H1 (cell line): Measurements from ENCODE around the gene TP53I13. TPM values are rescaled to one million over a fixed set of nuclear protein-coding genes. Genes with fewer than 3 reads are reported as not detected.

Experiments used
- CHD1 ChIP-seq: IDR thresholded peaks from 2 replicates; pipeline ENCODE4 v1.6.1; 2012; ENCODE audit warnings: low read depth, low read length, improper control_type of control experiment
- KDM1A ChIP-seq: fragments of 200-600, 300-600 bp; sonication (generic); IDR thresholded peaks from 2 replicates; pipeline ENCODE4 v1.7.1; 2016; ENCODE audit warnings: mild to moderate bottlenecking, low read length, borderline replicate concordance
- RXRA ChIP-seq: IDR thresholded peaks from 2 replicates; pipeline ENCODE4 v1.6.1; 2011; ENCODE audit warnings: low read depth, mild to moderate bottlenecking, low read length, moderate library complexity; ENCODE audit not compliant: insufficient read depth
- SAP30 ChIP-seq: fragments of 300-600 bp; sonication (generic); IDR thresholded peaks from 2 replicates; pipeline ENCODE4 v1.7.1; 2012; ENCODE audit warnings: low read length, moderate library complexity, mild to moderate bottlenecking, inconsistent platforms; ENCODE audit not compliant: insufficient read depth, insufficient replicate concordance
- SIX5 ChIP-seq: IDR thresholded peaks from 2 replicates; pipeline ENCODE4 v1.6.1; 2011; ENCODE audit warnings: mild to moderate bottlenecking, low read depth, low read length
- TAF1 ChIP-seq: IDR thresholded peaks from 2 replicates; pipeline ENCODE4 v1.6.1; 2011; ENCODE audit warnings: mild to moderate bottlenecking, low read depth, low read length
- TCF12 ChIP-seq: IDR thresholded peaks from 2 replicates; pipeline ENCODE4 v1.6.1; 2011; ENCODE audit warnings: low read depth, mild to moderate bottlenecking, low read length
- YY1 ChIP-seq: IDR thresholded peaks from 2 replicates; pipeline ENCODE4 v1.6.1; 2011; ENCODE audit warnings: low read depth, mild to moderate bottlenecking, low read length
- polyA plus RNA-seq, 7 experiments: library from polyadenylated mRNA; depleted of rRNA in 3 of 7; stranded (reverse) in 5 of 7; unstranded in 2 of 7; fragments of >200 nt in 5 of 7; fragments of 200-250 nt in 2 of 7; gene quantifications; 1 replicate in 5 of 7; 2 replicates in 1 of 7; 4 replicates in 1 of 7; pipeline versions ENCODE4 v1.2.1 to v1.2.3, GENCODE V29; 2011 to 2013; ENCODE audit warnings: missing spikeins in 2 of 7, mixed read lengths in 2 of 7
- total RNA-seq: library from RNA; stranded (reverse); fragmentation: NEBNext Ultra II Directional; extraction: Animal tissue kit (Norgen Biotek cat#: 25700); gene quantifications from 2 replicates; pipeline ENCODE4 v1.2.1, GENCODE V29; 2021

The TP53I13 gene
- total and polyA plus RNA-seq, 2 of the 8 experiments (the other 6 are each of a cell fraction or from before 2014, with no cell fraction given), result 22.4 to 35.7 TPM

- peak; percentile 86; the same call in 1 of the 2 replicates for TF ChIP-seq RXRA
- no peak for TF ChIP-seq TAF1
- TF ChIP-seq TCF12, result no peak
- no peak for TF ChIP-seq SAP30
- TF ChIP-seq KDM1A, result no peak
- TF ChIP-seq CHD1, result no peak
- TF ChIP-seq SIX5, result no peak
- peak; percentile 84 for TF ChIP-seq YY1
- TF ChIP-seq, all 59 proteins: peak for 3
Observed at GRCh38 chr17:29620271-29620670, 51.8 kb downstream of the TP53I13 start (continued).
